Vagina (tissue), 2 donors: ENCODE results near the gene TNFRSF1B.

Experiments used
- POLR2A ChIP-seq, 2 donors: fragments of 450-650 bp; IDR thresholded peaks; one replicate each; pipeline ENCODE4 v1.6.1; 2017; ENCODE audit warnings: antibody characterized with exemption in 2 of 2, mild to moderate bottlenecking in 2 of 2, moderate library complexity in 2 of 2
- POLR2AphosphoS5 ChIP-seq, 2 donors: sonication (generic); formaldehyde crosslinking; IDR thresholded peaks; one replicate each; pipeline ENCODE4 v1.9.0; 2017; ENCODE audit warnings: antibody characterized with exemption in 2 of 2, mild to moderate bottlenecking in 2 of 2, low read depth in 1 of 2; ENCODE audit not compliant: insufficient read depth in 1 of 2
- TF ChIP-seq, protein P1 (sequence below), 3 experiments: fragments of 450-650 bp in 2 of 3; fragments of 200-600 bp in 1 of 3; sonication (generic) in 1 of 3; IDR thresholded peaks; one replicate each; pipeline ENCODE4 v1.5.1; 2017 to 2019; ENCODE audit warnings: antibody characterized with exemption in 3 of 3, mild to moderate bottlenecking in 2 of 3, moderate library complexity in 2 of 3

DNA sequence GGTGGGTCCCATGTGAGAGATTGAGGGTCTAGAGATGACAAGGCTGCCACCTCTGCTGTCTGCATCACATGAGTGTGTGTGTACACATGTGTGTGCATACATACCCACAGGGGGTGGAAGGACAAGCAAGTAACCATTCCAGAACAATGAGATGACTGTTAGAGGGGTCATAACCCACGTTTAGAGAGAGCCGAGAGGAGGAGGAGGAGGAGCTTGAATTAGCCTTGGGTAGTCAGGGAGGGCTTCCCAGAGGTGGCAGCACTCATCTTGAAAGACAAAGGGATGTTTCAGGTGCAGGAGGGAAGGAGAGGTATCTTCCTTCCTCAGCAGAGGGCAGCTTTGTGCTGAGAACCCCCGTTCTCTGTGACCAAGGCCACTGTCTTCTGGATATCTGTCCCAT is 21.3 kb downstream of the TNFRSF1B start:
- TF ChIP-seq, protein P1, sequence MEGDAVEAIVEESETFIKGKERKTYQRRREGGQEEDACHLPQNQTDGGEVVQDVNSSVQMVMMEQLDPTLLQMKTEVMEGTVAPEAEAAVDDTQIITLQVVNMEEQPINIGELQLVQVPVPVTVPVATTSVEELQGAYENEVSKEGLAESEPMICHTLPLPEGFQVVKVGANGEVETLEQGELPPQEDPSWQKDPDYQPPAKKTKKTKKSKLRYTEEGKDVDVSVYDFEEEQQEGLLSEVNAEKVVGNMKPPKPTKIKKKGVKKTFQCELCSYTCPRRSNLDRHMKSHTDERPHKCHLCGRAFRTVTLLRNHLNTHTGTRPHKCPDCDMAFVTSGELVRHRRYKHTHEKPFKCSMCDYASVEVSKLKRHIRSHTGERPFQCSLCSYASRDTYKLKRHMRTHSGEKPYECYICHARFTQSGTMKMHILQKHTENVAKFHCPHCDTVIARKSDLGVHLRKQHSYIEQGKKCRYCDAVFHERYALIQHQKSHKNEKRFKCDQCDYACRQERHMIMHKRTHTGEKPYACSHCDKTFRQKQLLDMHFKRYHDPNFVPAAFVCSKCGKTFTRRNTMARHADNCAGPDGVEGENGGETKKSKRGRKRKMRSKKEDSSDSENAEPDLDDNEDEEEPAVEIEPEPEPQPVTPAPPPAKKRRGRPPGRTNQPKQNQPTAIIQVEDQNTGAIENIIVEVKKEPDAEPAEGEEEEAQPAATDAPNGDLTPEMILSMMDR (IDR thresholded peaks at IDR 0.05), result no peak
- TF ChIP-seq POLR2A (IDR thresholded peaks at IDR 0.05) (no peak), POLR2AphosphoS5 (IDR thresholded peaks at IDR 0.05; ENCODE audit: insufficient read depth in 1 of 2, low read depth in 1 of 2) (no peak)
